Esophagus squamous epithelium (tissue), 5 donors: ENCODE measurements around the gene GTF3C4. TPM values are rescaled to one million over a fixed set of nuclear protein-coding genes. Genes with fewer than 3 reads are reported as not detected.

ENCODE experiments used
- DNase-seq: peaks from one replicate; lab custom pipeline; 2025; lab: John Stamatoyannopoulos, UW
- H3K27ac ChIP-seq, 4 donors: fragments of 200-600 bp; sonication (generic); one replicate each; pipeline ENCODE4 v1.5.1; 2016 to 2019; ENCODE audit warnings: mild to moderate bottlenecking in 1 of 4
- H3K27me3 ChIP-seq, 4 donors: fragments of 200-600 bp; sonication (generic); 1 replicate in 3 of 4; 2 replicates in 1 of 4; pipeline versions ENCODE4 v1.5.1 to v1.6.0; 2017 to 2021; ENCODE audit warnings: antibody characterized with exemption in 1 of 4
- H3K36me3 ChIP-seq, 3 donors: fragments of 200-600 bp; sonication (generic); one replicate each; pipeline ENCODE4 v1.5.1; 2016 to 2019
- H3K4me1 ChIP-seq, 3 donors: fragments of 200-600 bp; sonication (generic); one replicate each; pipeline ENCODE4 v1.5.1; 2017 to 2019
- H3K4me3 ChIP-seq, 4 donors: fragments of 200-600 bp; sonication (generic); 1 replicate in 3 of 4; 2 replicates in 1 of 4; pipeline ENCODE4 v1.5.1; 2016 to 2019; ENCODE audit warnings: mild to moderate bottlenecking in 2 of 4, moderate library complexity in 1 of 4
- H3K9me3 ChIP-seq, 3 donors: fragments of 200-600 bp; sonication (generic); one replicate each; pipeline ENCODE4 v1.5.1; 2016 to 2019
- POLR2A ChIP-seq, 4 donors: fragments of 450-650 bp; IDR thresholded peaks; one replicate each; pipeline ENCODE4 v1.6.1; 2017; ENCODE audit warnings: antibody characterized with exemption in 4 of 4, mild to moderate bottlenecking in 4 of 4, moderate library complexity in 3 of 4
- WGBS, 2 donors: methylation state at CpG; one replicate each; pipeline ENCODE4 v1.1.5; 2018; 5-methylcytosine and 5-hydroxymethylcytosine counted together
- intact Hi-C: fragments of 100-400 bp; cut with DNase I; formaldehyde crosslinking; loops from one replicate; pipeline ENCODE4 v1.15.0; 2022
- total RNA-seq, 4 donors: library from RNA; depleted of rRNA; stranded (reverse); fragments of >200 nt; gene quantifications; one replicate each; pipeline ENCODE4 v1.1.0, GENCODE V29; 2016
- TF ChIP-seq, protein P1 (sequence below), 6 experiments: fragments of 450-650 bp in 4 of 6; fragments of 200-600 bp in 2 of 6; sonication (generic) in 2 of 6; IDR thresholded peaks; one replicate each; pipeline ENCODE4 v1.5.1; 2016 to 2019; ENCODE audit warnings: antibody characterized with exemption in 6 of 6, mild to moderate bottlenecking in 4 of 6, moderate library complexity in 4 of 6
- donor health status: DM: yes; HTN: yes; CAD: no.

GTF3C4 gene
- total RNA-seq, 4 donors from 2014 or later: 9.7 to 14.3 (median 11.3) TPM

- Histone ChIP-seq H3K36me3 (no peaks in the 10 kb centered on the region), H3K9me3 (no peaks in the 10 kb centered on the region), H3K4me1 (peaks cover 0 to 47% (median 8%) of the 10 kb centered on the region in 3 donors), H3K27ac (no peak overlapping the region), H3K4me3 (no peak overlapping the region), H3K27me3 (no peaks in the 10 kb centered on the region)
- DNase-seq: no peak
- WGBS, 2 donors: no CpG with 5 or more reads among the region's 5 CpGs
- intact Hi-C loops: no loop called here
- TF ChIP-seq POLR2A (IDR thresholded peaks at IDR 0.05): no peak
- TF ChIP-seq, protein P1, sequence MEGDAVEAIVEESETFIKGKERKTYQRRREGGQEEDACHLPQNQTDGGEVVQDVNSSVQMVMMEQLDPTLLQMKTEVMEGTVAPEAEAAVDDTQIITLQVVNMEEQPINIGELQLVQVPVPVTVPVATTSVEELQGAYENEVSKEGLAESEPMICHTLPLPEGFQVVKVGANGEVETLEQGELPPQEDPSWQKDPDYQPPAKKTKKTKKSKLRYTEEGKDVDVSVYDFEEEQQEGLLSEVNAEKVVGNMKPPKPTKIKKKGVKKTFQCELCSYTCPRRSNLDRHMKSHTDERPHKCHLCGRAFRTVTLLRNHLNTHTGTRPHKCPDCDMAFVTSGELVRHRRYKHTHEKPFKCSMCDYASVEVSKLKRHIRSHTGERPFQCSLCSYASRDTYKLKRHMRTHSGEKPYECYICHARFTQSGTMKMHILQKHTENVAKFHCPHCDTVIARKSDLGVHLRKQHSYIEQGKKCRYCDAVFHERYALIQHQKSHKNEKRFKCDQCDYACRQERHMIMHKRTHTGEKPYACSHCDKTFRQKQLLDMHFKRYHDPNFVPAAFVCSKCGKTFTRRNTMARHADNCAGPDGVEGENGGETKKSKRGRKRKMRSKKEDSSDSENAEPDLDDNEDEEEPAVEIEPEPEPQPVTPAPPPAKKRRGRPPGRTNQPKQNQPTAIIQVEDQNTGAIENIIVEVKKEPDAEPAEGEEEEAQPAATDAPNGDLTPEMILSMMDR (IDR thresholded peaks at IDR 0.05): no peak
These were observed 57.8 kb downstream of the GTF3C4 start for GRCh38 chr9:132728071-132728470.

GRCh38 chr9:132728497-132728896, 58.2 kb downstream of the GTF3C4 start:
- 65 to 93% methylated on average over 2 of the region's 2 CpGs for WGBS, 2 donors
- no peaks in the 10 kb centered on the region for H3K9me3 ChIP-seq
- no peaks in the 10 kb centered on the region for H3K36me3 ChIP-seq
- peaks cover 0 to 51% (median 8%) of the 10 kb centered on the region in 3 donors for H3K4me1 ChIP-seq
- no peak overlapping the region for H3K4me3 ChIP-seq
- H3K27ac ChIP-seq: peak overlapping the region in 2 of 4 donors; percentile 84
- no peak for DNase-seq
- intact Hi-C loops: no loop called here
- peaks cover 0 to 1% (median 0%) of the 10 kb centered on the region in 4 donors for H3K27me3 ChIP-seq
- TF ChIP-seq POLR2A (IDR thresholded peaks at IDR 0.05): no peak
- TF ChIP-seq, protein P1 (IDR thresholded peaks at IDR 0.05): no peak

- DNase-seq: no peak
- peaks cover 0 to 60% (median 8%) of the 10 kb centered on the region in 3 donors for H3K4me1 ChIP-seq
- no peak overlapping the region for H3K4me3 ChIP-seq
- no peaks in the 10 kb centered on the region for H3K9me3 ChIP-seq
- no peaks in the 10 kb centered on the region for H3K36me3 ChIP-seq
- TF ChIP-seq, protein P1 (IDR thresholded peaks at IDR 0.05): no peak
- TF ChIP-seq POLR2A (IDR thresholded peaks at IDR 0.05): no peak
- H3K27me3 ChIP-seq: peaks cover 0 to 10% (median 0%) of the 10 kb centered on the region in 4 donors
- 50 to 66% methylated on average over 5 of the region's 5 CpGs for WGBS, 2 donors
- intact Hi-C loops: no loop called here
- peak overlapping the region; percentile 13 to 84 (median 76) for H3K27ac ChIP-seq
These were observed 59.1 kb downstream of the GTF3C4 start for GRCh38 chr9:132729235-132729890.

- H3K4me1 ChIP-seq: peaks cover 0 to 63% (median 8%) of the 10 kb centered on the region in 3 donors
These were observed 60.1 kb downstream of the GTF3C4 start for GRCh38 chr9:132730054-132731033.

More at GRCh38 chr9:132730054-132731033, 60.1 kb downstream of the GTF3C4 start:
- Histone ChIP-seq H3K4me3 (no peak overlapping the region), H3K27me3 (peaks cover 0 to 11% (median 0%) of the 10 kb centered on the region in 4 donors), H3K9me3 (no peaks in the 10 kb centered on the region), H3K27ac (peak overlapping the region; percentile 40 to 84 (median 76)), H3K36me3 (no peaks in the 10 kb centered on the region)
- 76% methylated on average over 10 to 16 of the region's 16 CpGs for WGBS, 2 donors
- TF ChIP-seq, protein P1 (IDR thresholded peaks at IDR 0.05): no peak
- peak in 1 of 4 donors; percentile 23 for TF ChIP-seq POLR2A (IDR thresholded peaks at IDR 0.05)
- DNase-seq: no peak
- intact Hi-C loops: no loop called here
